Central memory CD8-positive, alpha-beta T cell (primary cell): ENCODE data around the gene TSPOAP1.

Experiments used
- ATAC-seq: fragments of 150-1000 bp; cut with Tn5 transposase; replicated peaks from 2 replicates; pipeline ENCODE4 v1.10.0; 2022; ENCODE audit warnings: mild to moderate bottlenecking, moderate FRiP score, moderate number of reproducible peaks; ENCODE audit not compliant: poor library complexity, severe bottlenecking; ENCODE audit errors: extremely low read depth
- DNase-seq, 2 donors: peaks; one replicate each; pipeline ENCODE4 v3.0.0; 2021; ENCODE audit warnings: low spot score in 2 of 2
- H3K27ac Mint-ChIP-seq: one replicate; pipeline ENCODE4 v1.8.0; 2022; ENCODE audit warnings: low read depth, mild to moderate bottlenecking, moderate library complexity, mixed read lengths
- H3K27me3 Mint-ChIP-seq: one replicate; pipeline ENCODE4 v1.8.0; 2022; ENCODE audit warnings: mixed read lengths
- H3K36me3 Mint-ChIP-seq: one replicate; pipeline ENCODE4 v1.8.0; 2022; ENCODE audit warnings: mild to moderate bottlenecking, moderate library complexity, mixed read lengths; ENCODE audit not compliant: insufficient read depth
- H3K4me1 Mint-ChIP-seq: one replicate; pipeline ENCODE4 v1.8.0; 2022; ENCODE audit warnings: mixed read lengths
- H3K4me3 Mint-ChIP-seq: one replicate; pipeline ENCODE4 v1.8.0; 2022; ENCODE audit warnings: mild to moderate bottlenecking, moderate library complexity, mixed read lengths
- H3K9me3 Mint-ChIP-seq: one replicate; pipeline ENCODE4 v1.8.0; 2022; ENCODE audit warnings: mixed read lengths

TSPOAP1 gene

GRCh38 chr17:58335061-58335731, 6.6 kb upstream of the TSPOAP1 start:
- Mint-ChIP-seq H3K27ac (peak overlapping the region; percentile 91), H3K27me3 (no peaks in the 10 kb centered on the region), H3K4me1 (peaks cover 80% of the 10 kb centered on the region), H3K36me3 (peaks cover 54% of the 10 kb centered on the region), H3K4me3 (peak overlapping the region; percentile 85), H3K9me3 (no peaks in the 10 kb centered on the region)
- DNase-seq (no peak), ATAC-seq (no peak)

- DNase-seq (no peak), ATAC-seq (no peak)
- Mint-ChIP-seq H3K36me3 (peaks cover 58% of the 10 kb centered on the region), H3K4me1 (peaks cover 80% of the 10 kb centered on the region), H3K27me3 (no peaks in the 10 kb centered on the region), H3K27ac (peak overlapping the region; percentile 91), H3K4me3 (peak overlapping the region; percentile 85), H3K9me3 (no peaks in the 10 kb centered on the region)
Measured at GRCh38 chr17:58334661-58335060, 6.1 kb upstream of the TSPOAP1 start.

GRCh38 chr17:58334256-58334655, 5.7 kb upstream of the TSPOAP1 start:
- peaks cover 62% of the 10 kb centered on the region for H3K36me3 Mint-ChIP-seq
- H3K27ac Mint-ChIP-seq = peak overlapping the region; percentile 91
- no peaks in the 10 kb centered on the region for H3K27me3 Mint-ChIP-seq
- DNase-seq (no peak), ATAC-seq (no peak)
- H3K9me3 Mint-ChIP-seq = no peaks in the 10 kb centered on the region
- H3K4me1 Mint-ChIP-seq = peaks cover 80% of the 10 kb centered on the region
- peak overlapping the region; percentile 85 for H3K4me3 Mint-ChIP-seq

- no peak for DNase-seq
- Mint-ChIP-seq H3K9me3 (no peaks in the 10 kb centered on the region), H3K4me1 (peaks cover 80% of the 10 kb centered on the region), H3K27me3 (no peaks in the 10 kb centered on the region), H3K27ac (peak overlapping the region; percentile 91), H3K36me3 (peaks cover 65% of the 10 kb centered on the region), H3K4me3 (peak overlapping the region; percentile 85)
- no peak for ATAC-seq
Measured at GRCh38 chr17:58333736-58334207, 5.2 kb upstream of the TSPOAP1 start.

GRCh38 chr17:58332778-58333735, 4.5 kb upstream of the TSPOAP1 start:
- Mint-ChIP-seq H3K36me3 (peaks cover 66% of the 10 kb centered on the region), H3K27me3 (no peaks in the 10 kb centered on the region), H3K27ac (peak overlapping the region; percentile 91), H3K9me3 (no peaks in the 10 kb centered on the region), H3K4me3 (peak overlapping the region; percentile 85), H3K4me1 (peaks cover 78% of the 10 kb centered on the region)
- no peak for DNase-seq
- no peak for ATAC-seq

GRCh38 chr17:58331815-58332777, 3.5 kb upstream of the TSPOAP1 start:
- ATAC-seq (peak; percentile 30), DNase-seq (peak; percentile 64 to 80)
- Mint-ChIP-seq H3K9me3 (no peaks in the 10 kb centered on the region), H3K27ac (peak overlapping the region; percentile 91), H3K36me3 (peaks cover 66% of the 10 kb centered on the region), H3K4me1 (peaks cover 77% of the 10 kb centered on the region), H3K4me3 (peak overlapping the region; percentile 85), H3K27me3 (no peaks in the 10 kb centered on the region)

- H3K27ac Mint-ChIP-seq = peak overlapping the region; percentile 91
- H3K9me3 Mint-ChIP-seq = no peaks in the 10 kb centered on the region
- peaks cover 64% of the 10 kb centered on the region for H3K36me3 Mint-ChIP-seq
- ATAC-seq (peak; percentile 10), DNase-seq (peak; percentile 34 to 66)
- no peaks in the 10 kb centered on the region for H3K27me3 Mint-ChIP-seq
- H3K4me1 Mint-ChIP-seq = peaks cover 77% of the 10 kb centered on the region
- H3K4me3 Mint-ChIP-seq = peak overlapping the region; percentile 85
Measured at GRCh38 chr17:58330997-58331814, 2.6 kb upstream of the TSPOAP1 start.

GRCh38 chr17:58330538-58330996, 2.0 kb upstream of the TSPOAP1 start:
- no peak for DNase-seq
- peaks cover 75% of the 10 kb centered on the region for H3K4me1 Mint-ChIP-seq

GRCh38 chr17:58329810-58330537, 1.4 kb upstream of the TSPOAP1 start:
- DNase-seq = no peak
- peaks cover 75% of the 10 kb centered on the region for H3K4me1 Mint-ChIP-seq
- no peaks in the 10 kb centered on the region for H3K27me3 Mint-ChIP-seq
- peak overlapping the region; percentile 85 for H3K4me3 Mint-ChIP-seq
- peak overlapping the region; percentile 91 for H3K27ac Mint-ChIP-seq
- no peaks in the 10 kb centered on the region for H3K9me3 Mint-ChIP-seq
- H3K36me3 Mint-ChIP-seq = peaks cover 67% of the 10 kb centered on the region
- ATAC-seq = peak; percentile 1

More at GRCh38 chr17:58330538-58330996, 2.0 kb upstream of the TSPOAP1 start:
- H3K27me3 Mint-ChIP-seq = no peaks in the 10 kb centered on the region
- peak overlapping the region; percentile 91 for H3K27ac Mint-ChIP-seq
- no peaks in the 10 kb centered on the region for H3K9me3 Mint-ChIP-seq
- H3K4me3 Mint-ChIP-seq = peak overlapping the region; percentile 85
- peaks cover 63% of the 10 kb centered on the region for H3K36me3 Mint-ChIP-seq
- ATAC-seq = no peak

GRCh38 chr17:58329035-58329809, 627 bp upstream of the TSPOAP1 start:
- Mint-ChIP-seq H3K4me3 (peak overlapping the region; percentile 85), H3K27ac (peak overlapping the region; percentile 91), H3K27me3 (no peaks in the 10 kb centered on the region), H3K9me3 (no peaks in the 10 kb centered on the region), H3K36me3 (peaks cover 69% of the 10 kb centered on the region), H3K4me1 (peaks cover 68% of the 10 kb centered on the region)
- ATAC-seq = peak; percentile 35
- peak; percentile 58 to 65 for DNase-seq
